Measurements from ENCODE around the gene SRPRB. TPM values are rescaled to one million over a fixed set of nuclear protein-coding genes. Genes with fewer than 3 reads are reported as not detected.
A peak's percentile ranks its signal among the peaks of the same experiment; 100 is the strongest.
"Not testable (repeated sequence)": the region's sequence is repeated elsewhere in the genome, so short reads cannot be mapped to it uniquely, and the experiment has no call there.

The SRPRB gene
- total RNA-seq, 1 experiment from 2014 or later, result 85.9 TPM

GRCh38 chr3:133775835-133776234 is 29.8 kb upstream of the SRPRB start:
- in situ Hi-C loops (cut with HindIII; ENCODE audit: low pct_unique_long_range_greater_than_20kb, low sequenced_read_pairs), result no loop called here
- no peak for DNase-seq (ENCODE audit: low read depth)

- in situ Hi-C loops (cut with HindIII; ENCODE audit: low pct_unique_long_range_greater_than_20kb, low sequenced_read_pairs), result no loop called here
These were observed 28.7 kb upstream of the SRPRB start for GRCh38 chr3:133776794-133777438.

GRCh38 chr3:133777807-133778568 is 27.6 kb upstream of the SRPRB start:
- DNase-seq (ENCODE audit: low read depth), result no peak
- in situ Hi-C loops (cut with HindIII; ENCODE audit: low pct_unique_long_range_greater_than_20kb, low sequenced_read_pairs), result no loop called here

More at GRCh38 chr3:133776794-133777438, 28.7 kb upstream of the SRPRB start:
- no peak for DNase-seq (ENCODE audit: low read depth)

- no peak for DNase-seq (ENCODE audit: low read depth)
- in situ Hi-C loops (cut with HindIII; ENCODE audit: low pct_unique_long_range_greater_than_20kb, low sequenced_read_pairs), result no loop called here
These were observed 25.9 kb upstream of the SRPRB start for GRCh38 chr3:133779626-133780203.

DNA sequence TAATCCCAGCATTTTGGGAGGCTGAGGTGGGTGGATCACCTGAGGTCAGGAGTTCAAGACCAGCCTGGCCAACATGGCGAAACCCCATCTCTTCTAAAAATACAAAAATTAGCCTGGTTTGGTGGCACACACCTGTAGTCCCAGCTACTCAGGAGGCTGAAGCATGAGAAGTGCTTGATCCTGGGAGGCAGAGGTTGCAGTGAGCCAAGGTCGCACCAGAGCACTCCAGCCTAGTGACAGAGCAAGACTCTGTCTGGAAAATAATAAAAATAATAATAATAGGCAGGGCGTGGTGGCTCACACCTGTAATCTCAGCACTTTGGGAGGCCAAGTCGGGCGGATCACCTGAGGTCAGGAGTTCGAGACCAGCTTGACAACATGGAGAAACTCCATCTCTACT is 24.9 kb upstream of the SRPRB start:
- DNase-seq (ENCODE audit: low read depth); in situ Hi-C loops (cut with HindIII; ENCODE audit: low pct_unique_long_range_greater_than_20kb, low sequenced_read_pairs): not testable (repeated sequence)

DNA sequence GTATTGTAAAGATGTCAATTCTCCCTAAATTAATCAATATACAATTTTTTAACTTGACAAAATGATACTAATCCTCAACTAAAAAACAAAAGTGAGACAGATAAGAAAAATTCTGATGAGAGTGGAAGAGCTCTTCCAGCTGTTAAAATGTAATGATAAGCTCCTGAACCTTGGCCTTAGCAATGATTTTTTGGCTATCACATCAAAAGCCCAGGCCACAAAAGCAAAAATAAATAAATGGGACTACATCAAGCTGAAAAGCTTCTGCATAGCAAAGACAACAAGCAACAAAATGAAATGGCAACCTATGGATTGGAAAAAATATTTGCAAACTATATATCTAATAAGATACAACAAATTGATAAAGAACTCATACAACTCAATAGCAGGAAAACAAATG is 24.0 kb upstream of the SRPRB start:
- in situ Hi-C loops (cut with HindIII; ENCODE audit: low pct_unique_long_range_greater_than_20kb, low sequenced_read_pairs), result no loop called here
- DNase-seq (ENCODE audit: low read depth), result no peak

DNA sequence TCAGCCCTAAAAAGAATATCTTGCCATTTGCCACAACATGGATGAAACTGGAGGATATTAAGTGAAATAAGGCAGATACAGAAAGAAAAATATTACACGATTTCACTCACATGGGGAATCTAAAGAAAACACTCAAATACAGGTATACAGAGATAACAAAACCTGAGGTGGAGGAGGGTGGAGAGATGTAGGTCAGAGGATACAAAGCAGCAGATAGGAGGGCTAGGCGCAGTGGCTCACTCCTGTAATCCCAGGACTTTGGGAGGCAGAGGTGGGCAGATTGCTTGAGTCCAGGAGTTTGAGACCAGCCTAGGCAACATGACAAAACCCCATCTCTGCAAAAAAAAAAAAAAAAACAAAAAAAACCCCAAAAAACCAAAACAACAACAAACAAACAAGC is 23.2 kb upstream of the SRPRB start:
- in situ Hi-C loops (cut with HindIII; ENCODE audit: low pct_unique_long_range_greater_than_20kb, low sequenced_read_pairs), result no loop called here
- no peak for DNase-seq (ENCODE audit: low read depth)

DNA sequence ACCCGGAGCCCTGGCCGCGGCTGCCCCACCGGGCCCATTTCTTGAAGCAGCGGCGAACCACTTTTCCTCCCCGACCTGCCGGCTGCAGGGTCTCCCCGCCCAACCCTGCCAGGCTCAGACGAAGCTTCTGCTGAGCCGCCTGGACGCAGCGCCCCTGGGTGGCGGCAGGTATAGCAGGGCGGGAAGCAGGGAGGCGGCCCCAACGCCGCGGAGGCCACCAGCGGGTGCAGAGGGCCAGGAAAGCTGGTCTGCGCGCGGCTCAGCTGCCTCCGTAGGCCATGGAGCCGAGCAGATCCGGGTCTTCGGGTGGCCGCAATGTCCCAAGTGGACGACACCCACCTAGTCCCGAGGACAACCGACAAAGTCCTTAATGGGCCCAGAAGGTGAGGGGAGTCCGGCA is 21.9 kb upstream of the SRPRB start:
- in situ Hi-C loops (cut with HindIII; ENCODE audit: low pct_unique_long_range_greater_than_20kb, low sequenced_read_pairs), result no loop called here
- no peak for DNase-seq (ENCODE audit: low read depth)

DNA sequence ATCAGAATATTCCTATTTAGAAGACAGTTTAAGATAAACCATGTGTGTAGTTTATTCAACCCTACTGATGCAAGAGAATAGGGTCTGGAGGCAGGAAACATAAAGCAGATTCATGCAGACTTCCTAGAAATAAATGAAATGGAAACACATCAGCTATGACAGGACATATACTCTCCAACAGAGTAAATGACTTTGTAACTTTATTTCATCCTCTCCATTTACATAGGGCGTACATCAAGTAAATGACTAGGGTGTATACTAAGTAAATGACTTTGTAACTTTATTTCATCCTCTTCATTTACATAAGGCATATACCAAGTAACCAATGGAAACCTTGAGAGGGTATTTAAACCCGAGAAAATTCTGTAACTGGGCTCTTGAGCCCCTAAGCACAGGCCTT is 17.6 kb upstream of the SRPRB start:
- DNase-seq (ENCODE audit: low read depth), result no peak
- in situ Hi-C loops (cut with HindIII; ENCODE audit: low pct_unique_long_range_greater_than_20kb, low sequenced_read_pairs), result no loop called here

GRCh38 chr3:133792171-133792763 is 13.3 kb upstream of the SRPRB start:
- peak; percentile 19 for DNase-seq (ENCODE audit: low read depth)
- in situ Hi-C loops (cut with HindIII; ENCODE audit: low pct_unique_long_range_greater_than_20kb, low sequenced_read_pairs), result no loop called here

DNA sequence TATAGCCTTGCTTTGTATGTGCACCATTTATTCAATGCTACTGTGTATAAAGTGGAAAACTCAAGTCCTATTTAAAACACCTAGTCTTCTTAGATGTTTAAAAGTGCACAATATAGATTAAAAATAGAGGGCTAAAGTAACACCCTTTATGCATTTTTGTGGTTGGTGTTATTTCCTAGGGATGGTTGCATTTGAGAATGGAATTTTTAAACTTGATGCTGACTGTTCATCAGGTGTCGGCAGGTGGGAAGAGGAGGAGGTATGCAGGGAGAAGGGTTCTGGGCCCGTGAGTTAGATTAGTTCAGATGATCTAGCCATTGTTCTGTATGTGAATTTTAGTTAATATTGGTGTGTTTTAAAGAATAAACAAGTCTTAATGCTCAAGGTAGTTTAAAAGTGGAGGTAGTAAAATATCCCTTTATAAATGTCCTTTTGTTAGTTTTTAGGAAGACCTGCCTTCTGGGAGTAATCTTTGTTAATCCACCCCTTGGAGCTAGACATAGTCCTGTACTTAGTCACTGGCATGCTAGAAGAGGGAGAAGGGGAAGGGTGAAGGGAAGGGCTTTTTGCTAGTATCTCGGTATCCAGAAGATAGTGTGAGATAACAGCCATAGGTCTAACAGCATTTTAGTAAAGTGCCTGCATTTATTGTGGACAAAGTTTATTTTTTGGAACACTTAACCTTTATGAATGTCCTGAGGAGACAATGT is 8.1 kb upstream of the SRPRB start:
- DNase-seq (ENCODE audit: low read depth), result no peak
- in situ Hi-C loops (cut with HindIII; ENCODE audit: low pct_unique_long_range_greater_than_20kb, low sequenced_read_pairs), result no loop called here

GRCh38 chr3:133799794-133800585 is 5.6 kb upstream of the SRPRB start:
- in situ Hi-C loops (cut with HindIII; ENCODE audit: low pct_unique_long_range_greater_than_20kb, low sequenced_read_pairs), result no loop called here
- no peak for DNase-seq (ENCODE audit: low read depth)

DNA sequence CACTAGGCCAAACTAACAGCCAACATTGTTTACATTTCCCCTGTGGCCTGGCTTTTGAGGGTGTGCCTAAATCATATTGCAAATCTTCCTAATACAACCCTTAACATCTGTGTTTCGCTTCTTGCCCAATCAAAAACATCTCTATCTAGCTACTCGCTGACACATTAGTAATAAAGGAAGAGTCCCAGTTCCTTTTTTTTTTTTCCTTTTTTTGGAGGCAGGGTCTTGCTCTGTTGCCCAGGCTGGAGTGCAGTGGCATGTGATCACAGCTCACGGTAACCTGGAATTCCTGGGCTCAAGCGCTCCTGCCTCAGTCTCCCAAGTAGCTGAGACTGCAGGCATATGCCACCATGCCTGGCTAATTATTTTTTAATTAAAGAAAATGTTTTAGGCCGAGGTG is 2.1 kb upstream of the SRPRB start:
- in situ Hi-C loops (cut with HindIII; ENCODE audit: low pct_unique_long_range_greater_than_20kb, low sequenced_read_pairs), result no loop called here

GRCh38 chr3:133804896-133805295 is 719 bp upstream of the SRPRB start:
- in situ Hi-C loops (cut with HindIII; ENCODE audit: low pct_unique_long_range_greater_than_20kb, low sequenced_read_pairs), result no loop called here
- no peak for DNase-seq (ENCODE audit: low read depth)

More for the DNA sequence above, 2.1 kb upstream of the SRPRB start:
- DNase-seq (ENCODE audit: low read depth), result no peak

DNA sequence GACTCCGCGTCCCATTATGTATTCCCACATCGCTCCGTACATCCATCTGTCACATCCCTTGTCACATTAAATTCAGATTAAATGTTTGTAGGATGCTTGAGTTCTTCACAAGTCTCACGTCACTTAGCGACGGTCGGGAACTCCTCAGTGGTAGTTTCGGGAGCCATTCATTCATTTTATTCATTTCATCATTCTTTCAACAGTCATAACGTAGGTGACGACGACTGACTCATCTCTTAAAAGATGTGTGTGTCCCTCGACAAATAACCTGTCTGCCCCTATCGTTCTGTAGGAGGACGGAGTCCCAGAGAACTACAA is 272 bp upstream of the SRPRB start:
- no peak for DNase-seq (ENCODE audit: low read depth)
- in situ Hi-C loops (cut with HindIII; ENCODE audit: low pct_unique_long_range_greater_than_20kb, low sequenced_read_pairs), result no loop called here

- in situ Hi-C loops (cut with HindIII; ENCODE audit: low pct_unique_long_range_greater_than_20kb, low sequenced_read_pairs), result no loop called here
- no peak for DNase-seq (ENCODE audit: low read depth)
These were observed 7.3 kb downstream of the SRPRB start for GRCh38 chr3:133812872-133813271.

DNA sequence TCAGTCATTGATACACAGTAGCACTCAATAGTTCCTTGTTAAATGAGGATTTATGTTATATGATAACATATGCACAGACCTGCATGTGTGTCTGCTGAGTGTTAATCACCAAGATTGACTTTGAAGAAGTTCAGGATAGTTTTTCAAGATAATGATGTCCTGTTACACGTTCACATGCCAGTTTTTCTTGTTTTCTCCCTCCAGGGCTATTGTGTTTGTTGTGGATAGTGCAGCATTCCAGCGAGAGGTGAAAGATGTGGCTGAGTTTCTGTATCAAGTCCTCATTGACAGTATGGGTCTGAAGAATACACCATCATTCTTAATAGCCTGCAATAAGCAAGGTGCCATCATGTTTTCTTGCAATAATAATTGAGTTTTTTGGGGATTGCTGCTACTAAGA is 9.8 kb downstream of the SRPRB start:
- DNase-seq (ENCODE audit: low read depth), result no peak
- in situ Hi-C loops (cut with HindIII; ENCODE audit: low pct_unique_long_range_greater_than_20kb, low sequenced_read_pairs), result no loop called here

GRCh38 chr3:133820129-133820528 is 14.5 kb downstream of the SRPRB start:
- in situ Hi-C loops (cut with HindIII; ENCODE audit: low pct_unique_long_range_greater_than_20kb, low sequenced_read_pairs), result no loop called here
- DNase-seq (ENCODE audit: low read depth), result no peak
